ENCODE data around the gene SH2D3C.

SH2D3C gene, protein sequence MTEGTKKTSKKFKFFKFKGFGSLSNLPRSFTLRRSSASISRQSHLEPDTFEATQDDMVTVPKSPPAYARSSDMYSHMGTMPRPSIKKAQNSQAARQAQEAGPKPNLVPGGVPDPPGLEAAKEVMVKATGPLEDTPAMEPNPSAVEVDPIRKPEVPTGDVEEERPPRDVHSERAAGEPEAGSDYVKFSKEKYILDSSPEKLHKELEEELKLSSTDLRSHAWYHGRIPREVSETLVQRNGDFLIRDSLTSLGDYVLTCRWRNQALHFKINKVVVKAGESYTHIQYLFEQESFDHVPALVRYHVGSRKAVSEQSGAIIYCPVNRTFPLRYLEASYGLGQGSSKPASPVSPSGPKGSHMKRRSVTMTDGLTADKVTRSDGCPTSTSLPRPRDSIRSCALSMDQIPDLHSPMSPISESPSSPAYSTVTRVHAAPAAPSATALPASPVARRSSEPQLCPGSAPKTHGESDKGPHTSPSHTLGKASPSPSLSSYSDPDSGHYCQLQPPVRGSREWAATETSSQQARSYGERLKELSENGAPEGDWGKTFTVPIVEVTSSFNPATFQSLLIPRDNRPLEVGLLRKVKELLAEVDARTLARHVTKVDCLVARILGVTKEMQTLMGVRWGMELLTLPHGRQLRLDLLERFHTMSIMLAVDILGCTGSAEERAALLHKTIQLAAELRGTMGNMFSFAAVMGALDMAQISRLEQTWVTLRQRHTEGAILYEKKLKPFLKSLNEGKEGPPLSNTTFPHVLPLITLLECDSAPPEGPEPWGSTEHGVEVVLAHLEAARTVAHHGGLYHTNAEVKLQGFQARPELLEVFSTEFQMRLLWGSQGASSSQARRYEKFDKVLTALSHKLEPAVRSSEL

GRCh38 chr9:127778280-127779135, at the start of gene SH2D3C:
SH2D3C (minus strand) TSS chr9:127778666; CDS start chr9:127778627, 39 bp downstream.
- DNase-seq = no peak

DNA sequence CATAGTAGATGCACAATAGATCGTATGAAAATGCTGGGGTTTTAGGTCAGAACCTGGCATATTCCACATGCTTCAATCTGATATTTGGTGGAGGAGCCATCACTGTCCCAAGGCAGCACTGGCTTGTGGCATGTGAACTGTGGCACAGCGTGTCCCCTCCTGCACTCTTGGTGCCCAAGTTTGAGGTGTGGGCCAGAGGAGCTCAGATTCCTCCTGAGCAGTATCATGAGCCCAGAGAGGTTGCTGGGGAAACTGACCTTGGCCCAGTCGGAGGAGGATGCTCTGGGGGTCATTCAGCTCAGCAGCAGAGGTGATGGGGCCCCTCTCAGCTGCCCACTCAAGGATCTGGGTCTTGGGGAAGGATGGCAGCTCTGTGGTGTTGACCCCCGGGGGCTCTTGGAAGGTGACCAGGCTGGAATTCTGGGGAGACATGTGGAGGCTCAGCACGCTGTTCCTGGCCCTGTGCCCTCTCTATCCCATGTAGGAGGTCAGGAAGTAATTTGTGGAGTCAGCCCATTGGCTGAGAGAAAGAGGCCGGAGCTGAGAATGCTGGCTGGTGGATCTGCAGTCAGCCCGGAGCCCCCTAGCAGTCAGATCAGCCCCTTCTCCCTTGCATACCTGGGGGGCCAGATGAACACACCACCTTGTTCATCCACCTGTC, 47.9 kb upstream of the SH2D3C start:
- no peak for DNase-seq

- DNase-seq = no peak
Measured at GRCh38 chr9:127825319-127826051, 47.0 kb upstream of the SH2D3C start.

- DNase-seq = no peak
Measured at GRCh38 chr9:127822108-127822507, 43.6 kb upstream of the SH2D3C start.

DNA sequence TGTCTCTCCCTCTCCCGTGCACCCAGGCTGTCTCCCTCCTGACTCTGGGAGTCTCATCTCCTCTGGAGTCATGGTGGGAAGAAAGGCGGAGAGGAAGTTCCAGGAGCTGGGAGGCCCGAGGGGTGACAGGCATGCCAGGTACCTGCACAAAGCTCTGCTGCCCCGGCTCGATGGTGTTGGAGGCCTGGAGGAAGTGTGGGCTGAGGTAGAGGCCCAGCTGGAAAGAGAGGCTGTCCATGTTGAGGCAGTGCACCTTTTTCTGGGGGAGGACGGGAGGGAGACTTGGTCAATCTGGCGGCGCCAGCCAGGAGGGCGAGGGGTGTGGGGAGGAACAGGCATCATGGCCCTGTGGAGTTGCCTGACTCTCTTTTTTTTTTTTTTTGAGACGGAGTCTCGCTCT, 40.1 kb upstream of the SH2D3C start:
- no peak for DNase-seq

- DNase-seq = no peak
Measured at GRCh38 chr9:127817881-127818434, 39.5 kb upstream of the SH2D3C start.

GRCh38 chr9:127816728-127817127, 38.3 kb upstream of the SH2D3C start:
- DNase-seq = no peak

- no peak for DNase-seq
Measured at GRCh38 chr9:127816362-127816725, 37.9 kb upstream of the SH2D3C start.

GRCh38 chr9:127815512-127816361, 37.3 kb upstream of the SH2D3C start:
- DNase-seq = no peak

- DNase-seq = no peak
Measured at GRCh38 chr9:127814619-127815511, 36.4 kb upstream of the SH2D3C start.

DNA sequence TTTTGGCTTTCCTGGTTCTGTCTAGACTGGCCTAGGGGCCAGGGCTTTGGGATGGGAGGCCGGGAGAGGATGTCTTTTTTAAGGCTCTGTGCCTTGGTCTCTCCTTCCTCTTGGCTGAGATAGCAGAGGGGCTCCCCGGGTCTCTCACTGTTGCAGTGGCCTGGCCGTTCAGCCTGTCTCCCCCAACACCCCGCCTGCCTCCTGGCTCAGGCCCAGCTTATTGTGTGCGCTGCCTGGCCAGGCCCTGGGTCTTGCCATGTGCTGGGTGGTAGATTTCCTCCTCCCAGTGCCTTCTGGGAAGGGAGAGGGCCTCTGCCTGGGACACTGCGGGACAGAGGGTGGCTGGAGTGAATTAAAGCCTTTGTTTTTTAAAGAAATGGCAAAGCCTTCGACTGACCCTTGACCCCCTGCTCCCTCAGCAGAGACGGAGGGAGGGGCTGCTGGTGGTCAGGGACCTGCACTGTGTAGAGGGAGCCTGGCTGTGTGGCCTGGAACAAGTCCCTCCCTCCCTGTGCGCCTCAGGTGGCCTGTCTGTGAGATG, 35.3 kb upstream of the SH2D3C start:
- no peak for DNase-seq

DNA sequence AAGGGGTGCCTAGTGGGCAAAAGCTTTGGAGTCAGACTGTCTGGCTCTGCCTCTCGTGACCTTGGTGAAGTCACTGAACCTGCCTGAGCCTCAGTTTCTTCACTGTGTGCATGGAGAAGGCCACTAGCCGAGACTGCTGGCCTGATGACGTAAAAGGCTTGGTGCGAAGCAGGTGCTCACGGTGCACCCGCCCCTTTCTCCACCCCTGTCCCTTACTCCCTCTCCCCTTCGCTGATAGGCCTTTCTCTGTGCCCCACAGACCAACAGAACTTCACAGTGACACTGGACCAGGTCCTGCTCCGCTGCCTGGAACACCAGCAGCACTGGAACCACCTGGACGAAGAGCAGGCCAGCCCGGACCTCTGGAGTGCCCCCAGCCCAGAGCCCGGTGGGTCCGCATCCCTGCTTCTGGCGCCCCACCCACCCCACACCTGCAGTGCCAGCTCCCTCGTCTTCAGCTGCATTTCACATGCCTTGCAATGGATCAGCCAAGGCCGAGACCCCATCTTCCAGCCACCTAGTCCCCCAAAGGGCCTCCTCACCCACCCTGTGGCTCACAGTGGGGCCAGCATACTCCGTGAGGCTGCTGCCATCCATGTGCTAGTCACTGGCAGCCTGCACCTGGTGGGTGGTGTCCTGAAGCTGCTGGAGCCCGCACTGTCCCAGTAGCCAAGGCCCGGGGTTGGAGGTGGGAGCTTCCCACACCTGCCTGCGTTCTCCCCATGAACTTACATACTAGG, 34.6 kb upstream of the SH2D3C start:
- DNase-seq = no peak

DNA sequence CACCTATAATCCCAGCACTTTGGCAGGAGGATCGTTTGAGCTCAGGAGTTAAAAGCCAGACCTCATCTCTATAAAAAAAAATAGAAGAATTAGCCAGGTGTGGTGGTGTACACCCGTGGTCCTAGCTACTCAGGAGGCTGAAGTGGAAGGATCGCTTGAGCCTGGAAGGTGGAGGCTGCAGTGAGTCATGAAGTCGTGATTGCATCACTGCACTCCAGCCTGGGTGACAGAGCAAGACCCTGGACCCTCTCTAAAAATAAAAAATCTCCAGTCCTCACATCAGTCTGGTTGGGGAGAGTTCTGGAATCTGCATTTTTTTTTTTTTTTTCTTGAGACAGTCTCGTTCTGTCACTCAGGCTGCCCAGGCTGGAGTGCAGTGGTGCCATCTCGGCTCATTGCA, 33.5 kb upstream of the SH2D3C start:
- no peak for DNase-seq

DNA sequence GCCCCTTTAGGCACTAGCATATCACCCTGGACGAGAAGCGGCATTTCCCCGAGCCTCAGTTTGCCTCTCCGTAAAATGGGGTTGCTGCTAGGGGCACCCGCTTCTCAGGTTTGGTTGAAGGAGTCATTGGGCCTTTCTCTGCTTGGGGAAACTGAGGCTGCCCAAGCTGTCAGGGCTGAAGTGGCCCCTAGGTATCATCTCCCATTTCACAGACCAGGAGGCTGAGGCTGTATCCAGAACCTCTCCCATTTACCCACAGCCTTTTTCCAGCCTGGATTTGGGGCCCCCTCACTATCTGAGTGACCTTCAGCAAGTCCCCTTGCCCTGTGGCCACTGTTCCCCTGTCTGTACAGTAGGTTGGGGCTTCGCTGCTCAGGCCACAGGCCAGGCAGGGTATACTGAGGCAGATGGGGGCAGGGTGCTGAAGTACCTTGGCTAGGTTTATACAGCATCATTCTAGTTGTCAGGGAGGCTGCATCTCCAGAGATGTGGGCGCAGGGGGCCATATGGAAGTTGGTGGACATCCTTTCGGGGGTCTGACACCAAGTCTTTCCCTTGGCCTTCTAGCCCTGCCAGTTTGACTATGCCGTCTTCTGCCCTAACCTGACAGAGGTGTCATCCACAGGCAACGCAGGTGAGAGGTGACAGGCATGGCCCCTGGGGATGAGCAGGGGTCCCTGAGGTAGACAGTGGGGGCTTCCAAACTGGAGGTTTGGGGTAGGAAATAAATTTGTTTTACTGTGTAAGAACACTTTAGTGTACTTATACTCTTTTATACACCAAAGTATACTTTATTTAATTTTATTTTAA, 32.1 kb upstream of the SH2D3C start:
- DNase-seq = no peak

DNA sequence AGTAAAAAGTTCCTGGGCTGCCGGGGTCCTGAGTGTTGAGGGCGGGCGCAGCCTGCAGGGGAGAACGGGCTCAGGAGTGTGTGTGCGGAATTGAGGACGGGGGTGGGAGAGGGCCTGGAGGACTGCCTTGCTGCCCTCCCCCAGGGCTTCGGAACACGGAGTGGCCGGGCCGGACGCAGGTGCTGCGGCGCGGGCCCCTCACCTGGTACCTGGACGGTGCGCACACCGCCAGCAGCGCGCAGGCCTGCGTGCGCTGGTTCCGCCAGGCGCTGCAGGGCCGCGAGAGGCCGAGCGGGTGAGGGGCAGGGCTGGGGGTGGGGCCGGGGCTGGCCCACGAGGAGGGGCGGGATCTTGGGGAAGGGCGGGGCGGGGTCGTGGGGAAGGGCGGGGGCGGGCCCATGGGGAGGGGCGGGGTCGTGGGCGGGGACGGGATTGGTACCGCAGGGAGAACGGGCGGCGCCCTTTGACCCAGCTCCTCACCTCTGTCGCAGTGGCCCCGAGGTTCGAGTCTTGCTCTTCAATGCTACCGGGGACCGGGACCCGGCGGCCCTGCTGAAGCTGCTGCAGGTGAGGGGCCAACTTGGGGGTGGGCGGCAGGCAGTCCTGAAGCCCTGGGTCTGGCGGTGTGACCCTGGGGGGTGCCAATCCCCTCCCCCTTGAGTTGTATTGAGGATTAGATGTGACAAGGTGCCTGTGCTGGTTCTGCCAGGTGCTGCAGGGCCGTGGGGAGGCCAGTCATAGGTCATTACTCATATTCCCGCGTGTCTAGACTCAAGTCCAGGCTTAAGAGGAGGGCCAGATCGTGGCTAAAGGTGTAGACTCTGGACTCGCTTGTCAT, 31.3 kb upstream of the SH2D3C start:
- no peak for DNase-seq

GRCh38 chr9:127809002-127809539, 30.6 kb upstream of the SH2D3C start:
- DNase-seq = no peak

Measured in AML-193 (cell line).